8988T (cell line): ENCODE data around the gene MMP17.
"Not testable (repeated sequence)": the region's sequence is repeated elsewhere in the genome, so short reads cannot be mapped to it uniquely, and the experiment has no call there.

Experiments used
- DNase-seq: peaks from one replicate; pipeline ENCODE4 v3.0.0; 2011

The MMP17 gene

DNA sequence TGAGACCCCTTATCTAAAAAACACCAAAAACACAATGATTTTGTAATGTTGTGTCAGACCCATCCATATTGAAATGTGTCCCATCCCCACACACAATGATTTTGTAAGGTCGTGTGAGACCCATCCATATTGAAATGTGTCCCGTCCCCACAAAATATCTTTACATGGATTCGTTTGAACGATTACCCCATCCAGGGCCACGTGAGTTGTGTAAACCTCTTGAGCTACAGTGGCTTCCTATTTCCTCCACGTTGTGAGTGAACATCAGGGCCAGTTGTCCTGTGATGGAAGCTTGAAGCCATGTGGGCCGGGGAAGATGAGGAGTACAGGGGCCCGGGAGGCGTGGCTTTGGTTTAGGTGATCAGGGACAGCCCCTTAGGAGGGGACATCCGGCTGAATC is 39.3 kb downstream of the MMP17 start:
- DNase-seq, result no peak

DNA sequence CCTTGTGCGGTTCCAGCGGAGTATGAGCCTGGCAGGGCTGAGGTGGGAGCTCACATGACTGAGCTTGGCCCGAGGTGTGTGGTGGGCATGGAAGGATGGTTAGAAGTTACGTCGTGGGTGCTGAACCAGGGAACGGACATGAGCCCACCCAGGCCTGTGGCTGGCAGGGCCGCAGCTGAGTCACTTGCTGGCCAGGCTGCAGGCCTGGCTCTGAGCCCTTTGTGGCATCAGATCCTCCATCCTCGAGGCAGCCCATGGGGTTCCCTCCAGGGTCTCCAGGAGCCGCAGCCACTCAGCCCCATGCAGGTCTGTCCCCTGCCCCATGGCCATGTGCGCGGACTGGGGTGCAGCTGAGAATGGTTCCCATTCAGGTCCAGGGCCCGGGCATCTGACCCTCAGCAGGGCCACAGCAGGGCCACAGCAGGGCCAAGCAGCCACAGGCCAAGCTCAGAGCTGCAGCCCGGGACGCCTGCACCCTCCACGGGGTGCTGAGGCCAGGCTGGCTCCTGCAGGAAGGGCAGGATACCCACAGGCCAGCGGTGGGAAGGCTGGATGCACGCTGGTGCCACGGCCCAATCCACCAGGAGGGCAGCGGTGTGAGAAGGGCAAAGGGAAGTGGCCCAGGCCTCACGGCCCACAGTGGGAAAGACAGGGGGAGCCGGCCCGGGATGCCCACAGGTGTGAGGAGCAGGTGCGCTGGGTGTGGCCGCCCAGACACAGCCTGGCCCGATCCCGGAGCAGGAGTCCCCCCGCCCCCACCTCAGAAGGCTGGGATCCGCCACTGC is 39.9 kb downstream of the MMP17 start:
- DNase-seq, result no peak

DNA sequence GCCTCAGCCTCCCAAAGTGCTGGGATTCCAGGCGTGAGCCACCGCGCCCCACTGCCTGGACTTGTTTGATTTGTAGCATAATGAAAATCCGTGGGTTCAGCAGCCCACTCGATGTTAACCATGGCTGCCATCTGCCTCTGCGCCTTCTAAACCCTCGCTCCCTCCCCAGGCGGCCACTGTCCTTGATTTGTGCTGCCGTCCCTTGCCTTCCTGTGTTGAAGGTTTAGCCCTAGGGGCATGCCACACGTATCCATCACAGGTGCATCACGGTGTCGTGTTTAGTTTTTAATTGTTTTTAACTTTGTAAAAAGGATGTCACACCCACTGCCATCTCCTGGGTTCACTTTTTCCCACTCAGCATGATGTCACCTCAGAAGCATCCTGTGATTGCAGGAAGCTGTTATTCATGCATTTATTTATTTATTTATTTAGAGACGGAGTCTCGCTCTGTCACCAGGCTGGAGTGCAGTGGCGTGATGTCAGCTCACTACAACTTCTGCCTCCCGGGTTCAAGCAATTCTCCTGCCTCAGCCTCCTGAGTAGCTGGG is 41.8 kb downstream of the MMP17 start:
- DNase-seq, result peak; percentile 75

DNA sequence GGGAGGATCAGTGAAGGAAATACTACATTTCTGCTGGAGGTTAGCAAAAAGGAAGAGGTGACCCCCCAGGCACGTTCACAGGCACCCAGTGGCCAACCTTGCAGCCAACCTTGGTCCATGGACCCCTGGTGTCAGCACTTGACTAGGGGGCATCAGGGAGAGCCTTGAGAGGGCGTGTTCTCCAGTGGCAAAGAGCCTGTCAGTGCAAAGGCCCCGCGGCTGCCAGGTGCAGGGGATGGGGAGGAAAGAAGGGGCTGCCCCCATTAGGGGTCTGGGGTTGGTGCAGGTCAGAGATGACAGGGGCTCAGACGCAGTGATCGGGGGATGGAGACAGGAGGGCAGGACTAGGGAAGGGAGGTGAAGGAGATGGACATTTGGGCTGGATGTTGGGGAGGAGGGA is 43.5 kb downstream of the MMP17 start:
- DNase-seq, result no peak

DNA sequence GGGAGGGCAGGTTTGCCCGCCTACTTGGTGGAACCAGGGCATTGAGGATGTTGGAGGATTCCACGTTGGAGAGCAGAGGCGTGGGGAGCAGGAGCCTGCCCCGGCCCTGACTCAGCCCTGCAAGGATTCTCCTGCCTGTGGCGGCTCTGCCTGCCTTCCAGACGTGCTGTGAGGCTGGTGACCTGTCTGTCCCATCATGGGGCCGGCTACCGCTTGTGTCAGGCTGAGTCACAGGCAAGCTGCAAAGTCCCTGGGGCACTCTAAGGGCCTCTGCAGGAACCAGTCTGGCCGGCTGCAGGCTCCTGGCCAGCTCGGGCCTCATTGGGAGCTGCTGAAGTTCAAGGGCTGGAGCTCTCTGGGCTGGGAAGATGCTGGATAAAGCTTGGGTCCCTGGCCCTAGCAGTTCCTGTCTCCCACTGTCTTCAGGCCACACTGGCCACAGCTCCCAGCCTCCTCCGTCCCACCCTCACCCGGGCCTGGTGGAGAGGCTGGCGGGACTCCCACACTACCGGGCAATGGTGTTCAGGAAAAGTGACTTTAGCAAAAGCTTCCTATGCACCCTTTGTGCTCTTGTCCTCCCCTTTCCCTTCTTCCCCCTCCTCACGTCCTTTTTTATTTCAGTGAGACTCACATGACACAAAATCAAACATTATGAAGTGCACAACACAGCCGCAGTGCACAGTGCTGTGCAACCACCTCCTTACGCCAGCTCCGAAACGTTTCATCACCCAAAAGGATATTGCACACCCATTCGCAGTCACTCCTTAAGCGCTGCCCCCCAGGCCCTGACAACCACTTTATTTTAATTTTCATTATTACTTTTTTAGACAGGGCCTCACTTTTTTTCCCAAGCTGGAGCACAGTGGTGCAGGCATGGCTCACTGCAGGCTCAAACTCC is 44.2 kb downstream of the MMP17 start:
- peak; percentile 71 for DNase-seq

DNA sequence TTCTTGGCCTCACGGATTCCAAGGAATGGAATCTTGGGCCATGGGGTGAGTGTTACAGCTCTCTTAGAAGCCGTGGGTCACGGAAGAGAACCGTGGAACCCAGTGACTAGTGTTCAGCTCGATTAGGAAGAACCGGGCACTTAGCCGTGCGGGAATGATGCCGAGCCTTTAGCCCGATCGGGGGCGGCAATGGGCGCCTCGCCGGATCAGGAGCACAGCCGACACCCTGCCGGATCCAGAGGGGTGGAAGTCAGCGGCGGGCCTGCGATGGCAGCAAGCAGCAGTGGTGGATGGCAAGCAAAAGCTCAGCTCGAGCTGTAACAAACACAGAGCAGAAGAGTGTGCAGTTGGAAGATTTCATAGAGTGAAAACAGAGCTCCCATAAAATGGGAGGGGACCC is 45.1 kb downstream of the MMP17 start:
- DNase-seq, result no peak

DNA sequence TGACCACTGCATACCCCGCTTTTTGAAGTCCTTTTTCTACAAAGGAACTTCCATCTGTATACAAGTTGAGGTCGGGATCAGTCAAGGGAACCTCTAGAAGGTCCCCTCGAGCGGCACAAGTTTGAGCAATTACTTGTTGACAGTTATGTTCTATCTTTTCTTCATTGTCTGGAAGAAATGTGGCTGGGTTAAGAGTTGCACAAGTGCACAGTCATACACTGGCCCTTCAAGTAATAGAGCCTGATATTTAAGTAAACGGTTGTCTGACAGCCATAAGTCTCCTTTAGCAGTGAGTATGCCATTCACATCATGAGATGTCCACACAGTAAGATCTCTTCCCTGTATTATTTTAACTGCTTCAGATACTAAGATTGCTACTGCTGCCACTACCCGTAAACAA is 46.8 kb downstream of the MMP17 start:
- not testable (repeated sequence) for DNase-seq

DNA sequence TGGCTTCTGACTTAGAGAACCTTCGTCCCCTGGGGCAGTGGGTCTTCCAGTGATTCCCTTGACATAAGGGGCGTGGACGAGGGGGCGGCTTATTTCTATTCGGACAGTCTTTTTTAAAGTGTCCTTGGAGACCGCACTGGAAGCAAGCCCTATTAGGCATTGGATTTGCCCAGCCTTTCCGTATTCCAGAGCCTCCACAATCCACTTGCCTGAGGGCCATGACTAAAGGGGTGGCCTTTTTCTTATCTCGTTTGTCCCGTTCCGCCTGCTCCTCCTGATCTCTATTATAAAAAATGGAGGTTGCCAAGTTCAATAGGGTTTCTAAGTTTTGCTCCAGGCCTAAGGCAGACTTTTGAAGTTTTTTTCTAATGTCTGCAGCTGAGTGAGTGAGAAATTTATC is 49.0 kb downstream of the MMP17 start:
- DNase-seq, result not testable (repeated sequence)

DNA sequence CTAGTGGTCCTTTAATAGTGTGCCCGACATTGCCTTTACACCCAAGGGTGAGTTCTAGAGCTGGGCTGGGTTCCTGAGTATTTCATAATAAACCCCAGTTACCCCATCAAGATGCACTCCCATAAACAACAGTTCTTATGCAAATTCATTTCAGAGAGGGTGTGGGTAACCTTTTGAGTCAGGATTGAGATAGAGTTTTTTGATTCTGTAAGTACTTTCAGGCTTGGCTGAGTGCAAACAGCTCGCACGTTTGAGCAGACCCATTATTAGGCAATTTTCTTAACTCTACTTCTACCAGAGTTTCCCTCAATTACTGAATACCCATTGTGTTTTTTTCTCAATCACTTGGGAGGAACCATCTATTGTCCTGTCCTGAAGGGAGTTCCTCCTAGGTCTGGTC is 50.2 kb downstream of the MMP17 start:
- DNase-seq, result not testable (repeated sequence)

DNA sequence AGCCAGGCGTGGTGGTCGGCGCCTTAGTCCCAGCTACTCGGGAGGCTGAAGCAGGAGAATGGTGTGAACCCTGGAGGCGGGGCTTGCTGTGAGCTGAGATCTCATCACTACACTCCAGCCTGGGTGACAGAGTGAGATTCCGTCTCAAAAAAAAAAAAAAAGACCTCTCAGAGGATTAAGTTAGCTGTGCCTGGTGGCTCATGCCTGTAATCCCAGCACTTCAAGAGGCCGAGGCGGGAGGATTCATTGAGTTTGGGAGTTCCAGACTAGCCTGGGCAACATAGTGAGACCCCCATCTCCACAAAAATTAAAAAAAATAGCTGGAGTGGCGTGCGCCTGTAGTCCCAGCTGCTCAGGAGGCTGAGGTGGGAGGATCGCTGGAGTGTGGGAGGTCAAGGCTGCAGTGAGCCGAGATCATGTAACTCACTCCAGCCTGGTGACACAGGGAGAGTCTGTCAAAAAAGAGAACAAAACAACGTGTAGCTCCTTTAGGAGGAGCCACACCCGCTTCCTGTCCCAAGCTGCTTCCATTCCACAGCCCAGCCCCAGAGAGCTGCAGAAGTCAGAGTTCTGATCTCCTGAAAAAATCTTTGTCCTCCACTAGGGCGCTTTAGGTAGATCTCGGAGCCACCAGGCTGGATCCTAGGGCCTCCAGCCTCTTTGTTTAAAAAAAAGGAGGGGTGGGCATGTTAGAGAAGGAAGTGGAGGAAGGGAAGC is 54.8 kb downstream of the MMP17 start:
- DNase-seq, result no peak

DNA sequence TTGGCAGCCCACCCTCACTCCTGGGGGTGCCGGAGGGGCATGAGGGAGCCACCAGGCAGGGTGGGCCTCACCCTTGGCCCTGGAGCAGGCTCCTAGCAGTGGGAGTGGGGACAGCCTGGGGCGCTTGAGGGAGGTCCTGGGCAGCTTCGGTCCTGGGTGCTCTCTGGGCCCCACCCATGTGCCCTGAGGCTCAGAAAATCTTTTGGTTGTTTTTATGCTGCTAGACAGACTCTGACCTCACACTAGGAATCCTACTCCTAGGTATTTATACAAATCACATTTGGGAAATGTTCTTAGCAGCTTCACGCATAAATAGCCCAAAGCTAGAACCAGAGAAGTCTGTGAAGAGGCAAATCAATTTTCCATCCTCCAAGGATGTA is 55.3 kb downstream of the MMP17 start:
- DNase-seq, result no peak

DNA sequence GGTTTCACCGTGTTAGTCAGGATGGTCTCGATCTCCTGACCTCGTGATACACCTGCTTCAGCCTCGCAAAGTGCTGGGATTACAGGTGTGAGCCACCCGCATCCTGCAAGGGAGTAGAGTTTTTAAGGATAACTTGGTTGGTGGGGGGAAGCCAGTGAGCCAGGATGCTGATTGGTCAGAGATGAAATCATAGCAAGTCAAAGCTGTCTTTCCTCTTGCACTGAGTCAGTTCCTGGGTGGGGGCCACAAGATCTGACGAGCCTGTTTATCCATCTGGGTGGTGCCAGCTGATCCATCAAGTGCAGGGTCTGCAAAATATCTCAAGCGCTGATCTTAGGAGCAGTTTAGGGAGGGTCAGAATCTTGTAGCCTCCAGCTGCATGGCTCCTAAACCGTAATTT is 56.9 kb downstream of the MMP17 start:
- DNase-seq, result not testable (repeated sequence)

DNA sequence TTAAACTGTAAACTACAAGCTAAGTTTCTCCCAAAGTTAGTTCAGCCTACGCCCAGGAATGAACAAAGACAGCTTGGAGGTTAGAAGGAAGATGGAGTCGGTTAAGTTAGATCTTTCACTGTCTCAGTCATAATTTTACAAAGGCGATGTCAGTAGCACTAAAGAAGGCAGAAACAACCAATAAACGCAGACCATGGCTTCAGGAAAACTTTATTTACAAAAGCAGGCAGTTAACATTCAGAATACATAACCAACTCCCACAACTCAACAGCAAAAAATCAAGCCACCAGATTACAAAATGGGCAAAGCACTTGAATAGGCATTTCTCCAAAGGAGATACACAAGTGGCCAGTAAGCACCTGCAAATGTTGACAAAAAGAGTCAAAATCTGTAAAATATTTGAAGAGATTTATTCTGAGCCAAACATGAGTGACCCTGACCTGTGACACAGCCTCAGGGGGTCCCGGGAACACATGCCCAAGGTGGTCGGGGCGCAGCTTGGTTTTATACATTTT is 57.4 kb downstream of the MMP17 start:
- no peak for DNase-seq

DNA sequence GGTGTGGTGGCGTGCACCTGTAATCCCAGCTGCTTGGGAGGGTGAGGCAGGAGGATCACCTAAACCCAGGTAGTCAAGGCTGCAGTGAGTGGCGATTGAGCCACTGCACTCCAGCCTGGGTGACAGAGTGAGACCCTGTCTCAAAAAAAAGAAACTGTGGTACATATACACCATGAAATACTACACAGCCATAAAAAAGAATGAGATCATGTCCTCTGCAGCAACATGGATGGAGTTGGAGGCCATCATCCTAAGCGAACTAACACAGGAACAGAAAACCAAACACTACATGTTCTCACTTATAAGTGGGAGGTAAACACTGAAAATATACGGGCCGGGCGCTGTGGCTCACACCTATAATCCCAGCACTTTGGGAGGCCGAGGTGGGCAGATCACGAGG is 63.5 kb downstream of the MMP17 start:
- not testable (repeated sequence) for DNase-seq

DNA sequence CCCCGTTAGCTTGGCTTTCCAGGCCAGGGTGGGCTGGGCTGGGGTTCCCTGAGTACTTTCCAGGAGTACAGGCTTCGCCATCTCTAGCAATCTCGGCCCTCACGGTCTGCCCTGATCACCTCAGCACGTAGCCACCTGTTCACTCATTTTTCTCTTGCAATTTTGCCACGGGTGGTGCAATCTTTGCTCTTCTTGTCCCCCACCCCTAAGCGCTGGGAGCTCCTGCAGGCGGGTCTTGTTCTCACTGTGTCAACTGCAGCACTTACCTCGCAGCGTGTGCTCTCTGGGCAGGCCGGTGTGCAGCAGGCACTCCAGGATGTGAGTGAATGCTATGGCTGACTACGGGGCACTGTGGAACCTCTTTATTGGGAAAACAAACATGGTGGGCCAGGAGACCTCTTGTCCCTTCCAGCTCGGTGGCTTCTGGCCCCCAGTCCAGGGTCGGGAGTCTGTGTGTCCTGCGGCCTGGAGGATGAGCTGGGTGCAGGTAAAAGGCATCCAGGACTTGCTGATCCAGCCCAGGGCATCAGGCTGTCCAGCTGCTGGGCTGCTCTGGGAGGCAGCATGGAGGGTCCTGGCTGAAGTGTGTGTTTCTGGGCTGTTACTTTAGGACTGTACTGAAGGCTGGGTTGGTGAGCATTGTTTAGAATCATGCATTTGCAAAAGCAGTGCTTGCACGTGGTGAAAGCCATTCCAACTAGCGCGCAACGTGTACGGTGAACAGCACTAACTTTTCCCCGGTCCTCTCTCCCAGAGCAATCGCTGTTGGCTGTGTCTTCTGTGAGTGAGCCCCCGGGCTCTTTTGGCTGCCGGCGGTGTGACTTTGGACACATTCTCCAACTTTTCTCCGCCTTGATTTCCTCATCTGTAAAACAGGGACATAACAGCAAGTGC is 64.8 kb downstream of the MMP17 start:
- no peak for DNase-seq

DNA sequence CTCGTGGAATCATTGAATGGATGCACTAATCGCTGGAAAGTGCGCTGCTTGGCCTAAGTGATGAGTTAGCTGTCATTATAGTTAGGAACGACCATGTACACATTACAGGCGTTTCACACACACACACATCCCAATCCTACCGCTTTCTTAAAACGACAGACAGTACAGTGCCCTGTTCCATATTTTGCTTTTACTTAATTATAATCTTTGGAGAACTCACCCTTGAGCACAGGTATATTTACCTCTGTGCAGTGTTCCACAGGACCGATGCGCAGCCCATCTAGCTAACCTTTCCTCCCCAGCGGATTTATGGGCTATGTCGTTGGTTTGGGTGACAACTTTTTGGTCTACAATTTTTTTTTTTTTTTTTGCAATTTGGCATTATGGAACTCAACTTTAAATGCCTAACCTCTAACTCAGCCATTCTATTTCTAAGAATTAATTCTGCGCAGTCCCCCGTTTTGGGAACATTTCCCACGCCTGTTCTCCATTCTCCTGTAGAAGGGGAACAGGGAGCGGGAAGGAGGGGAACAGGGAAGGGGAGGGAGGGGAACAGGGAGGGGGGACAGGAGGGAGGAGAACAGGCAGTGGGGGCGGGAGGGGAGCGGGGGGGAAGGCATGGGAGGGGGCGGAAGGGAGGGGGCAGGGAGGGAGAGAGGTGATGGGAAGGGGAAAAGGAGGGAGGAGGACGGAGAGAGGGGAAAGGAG is 65.6 kb downstream of the MMP17 start:
- no peak for DNase-seq

DNA sequence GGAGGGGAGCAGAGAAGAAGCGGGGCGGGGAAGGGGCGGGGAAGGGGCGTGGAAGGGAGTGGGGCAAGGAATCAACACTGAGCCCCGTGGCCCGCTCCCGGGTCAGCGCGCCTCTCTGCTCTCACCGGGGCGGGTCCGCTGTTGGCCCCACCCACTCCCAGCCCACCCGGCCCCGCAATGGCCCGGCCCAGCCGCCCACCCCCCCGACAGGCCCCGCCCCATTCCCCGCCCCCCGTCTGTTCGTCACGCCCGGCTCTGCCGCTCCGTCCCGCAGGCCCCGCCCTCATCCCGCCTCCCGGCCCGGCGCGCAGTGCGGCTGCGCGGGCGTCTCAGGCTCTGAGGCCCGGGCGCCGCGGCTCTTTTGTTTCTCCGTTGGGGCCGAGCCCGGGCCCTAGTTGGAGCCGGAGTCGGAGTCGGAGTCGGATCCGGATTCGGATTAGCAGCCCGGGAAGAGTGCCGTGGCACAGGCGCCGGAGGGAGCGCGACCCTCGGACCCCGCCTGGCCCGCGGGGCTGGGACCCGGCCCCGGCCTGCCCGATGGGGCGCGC is 66.2 kb downstream of the MMP17 start, which contains the start of gene ULK1:
TSS of gene ULK1 (plus strand) at position 310 of the 548 bp plus-strand sequence. CDS start 380 bp downstream, outside the sequence.
- DNase-seq, result peak; percentile 99

DNA sequence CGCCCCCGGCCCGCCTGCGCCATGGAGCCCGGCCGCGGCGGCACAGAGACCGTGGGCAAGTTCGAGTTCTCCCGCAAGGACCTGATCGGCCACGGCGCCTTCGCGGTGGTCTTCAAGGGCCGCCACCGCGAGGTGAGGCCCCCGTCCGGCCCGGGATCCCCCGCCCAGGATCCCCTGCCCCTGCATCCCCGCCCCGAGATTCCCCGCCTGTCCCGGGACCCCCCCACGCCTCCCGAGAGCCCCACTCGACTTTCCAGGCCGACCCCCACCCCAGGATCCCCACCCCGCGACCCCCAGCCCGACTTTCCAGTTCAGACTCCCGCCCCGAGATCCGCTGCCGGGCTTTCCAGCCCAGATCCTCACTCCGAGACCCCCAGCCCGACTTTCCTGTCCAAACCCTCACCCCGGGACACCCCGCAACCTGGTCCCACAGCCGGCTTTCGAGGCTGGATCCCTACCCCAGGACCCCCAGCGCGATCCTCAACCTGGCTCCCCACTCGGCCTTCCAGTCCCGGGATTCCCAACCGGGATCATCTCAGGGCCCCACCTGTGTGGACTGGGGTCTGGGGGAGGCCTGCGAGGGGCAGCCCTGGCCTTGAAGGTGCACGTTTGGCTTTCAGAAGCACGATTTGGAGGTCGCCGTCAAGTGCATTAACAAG is 66.9 kb downstream of the MMP17 start:
- peak; percentile 58 for DNase-seq

DNA sequence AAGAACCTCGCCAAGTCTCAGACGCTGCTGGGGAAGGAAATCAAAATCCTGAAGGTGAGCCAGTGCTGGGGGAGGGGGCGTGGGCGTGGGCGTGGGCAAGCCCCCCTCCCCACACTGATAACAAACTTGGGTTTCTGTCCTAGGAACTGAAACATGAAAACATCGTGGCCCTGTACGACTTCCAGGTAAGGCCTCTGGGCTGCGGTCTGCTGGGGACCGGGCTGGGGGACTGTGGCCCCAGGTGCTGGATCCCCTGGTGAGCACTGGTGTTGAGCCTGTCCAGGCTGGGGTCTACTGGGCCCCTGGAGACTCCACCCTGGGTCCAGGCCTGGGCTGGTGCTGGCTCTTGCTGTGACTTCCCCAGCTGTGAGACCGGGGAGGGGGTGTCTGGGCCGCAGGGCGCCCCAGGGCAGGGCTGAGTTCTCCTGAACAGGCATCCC is 67.5 kb downstream of the MMP17 start:
- DNase-seq, result no peak
